H1 (cell line): Measurements from ENCODE around the gene GNB1. TPM values are rescaled to one million over a fixed set of nuclear protein-coding genes. Genes with fewer than 3 reads are reported as not detected.
A peak's percentile ranks its signal among the peaks of the same experiment; 100 is the strongest.

Experiments used
- CTCF ChIA-PET: fragments of 300-600 bp; sonication (Branson Sonifier 250); formaldehyde crosslinking; loops from one replicate; lab custom pipeline; 2021; ENCODE audit not compliant: partially characterized antibody; lab: Charles Lee
- POLR2A ChIA-PET: fragments of 300-600 bp; sonication (Branson Sonifier 250); formaldehyde crosslinking; loops from one replicate; lab custom pipeline; 2021; ENCODE audit warnings: inconsistent platforms; ENCODE audit not compliant: partially characterized antibody; lab: Charles Lee
- DNase-seq, 2 experiments: peaks; one replicate each; pipeline versions ENCODE4 v3.0.0 to v3.0.0-alpha.2; 2010 to 2022; ENCODE audit warnings: low spot score in 2 of 2, low read depth in 1 of 2, mixed read lengths in 1 of 2
- FAIRE-seq: peaks from 2 replicates; lab custom pipeline; 2011; peaks lifted over from hg19 to GRCh38; lab: Jason Lieb, UNC
- H2AFZ ChIP-seq: 2 replicates; pipeline ENCODE4 v1.8.1; 2012; ENCODE audit warnings: low read length, inconsistent platforms
- H2AK5ac ChIP-seq: 2 replicates; pipeline ENCODE4 v1.6.1; 2013; ENCODE audit warnings: low read depth, low read length
- H2BK120ac ChIP-seq: replicated peaks from 2 replicates; pipeline ENCODE3; 2013; ENCODE audit warnings: low read depth, low read length, inconsistent platforms
- H2BK12ac ChIP-seq: 2 replicates; pipeline ENCODE4 v1.6.1; 2013; ENCODE audit warnings: low read depth, low read length
- H2BK15ac ChIP-seq: 2 replicates; pipeline ENCODE4 v1.6.1; 2013; ENCODE audit warnings: low read length
- H2BK20ac ChIP-seq: 2 replicates; pipeline ENCODE4 v1.6.1; 2013; ENCODE audit warnings: low read length
- H2BK5ac ChIP-seq: 2 replicates; pipeline ENCODE4 v1.6.1; 2013; ENCODE audit warnings: low read depth, low read length
- H3K14ac ChIP-seq: 2 replicates; pipeline ENCODE4 v1.6.1; 2013; ENCODE audit warnings: inconsistent platforms; ENCODE audit not compliant: insufficient read length
- H3K18ac ChIP-seq: 2 replicates; pipeline ENCODE4 v1.6.1; 2013; ENCODE audit warnings: low read length; ENCODE audit errors: extremely low read depth
- H3K23ac ChIP-seq: 2 replicates; pipeline ENCODE4 v1.6.1; 2013; ENCODE audit warnings: inconsistent platforms; ENCODE audit not compliant: insufficient read length
- H3K23me2 ChIP-seq: 2 replicates; pipeline ENCODE4 v1.6.1; 2013; ENCODE audit warnings: low read depth, low read length
- H3K27ac ChIP-seq: 2 replicates; pipeline ENCODE4 v1.6.1; 2011; ENCODE audit warnings: low read depth, low read length, inconsistent platforms
- H3K27me3 ChIP-seq, 4 experiments: replicated peaks in 1 of 4; 1 replicate in 1 of 4; 2 replicates in 3 of 4; pipeline versions ENCODE4 v1.6.1 to v1.8.1; 2011 to 2013; ENCODE audit warnings: low read length in 3 of 4, mild to moderate bottlenecking in 3 of 4, inconsistent platforms in 2 of 4, mixed read lengths in 2 of 4, moderate library complexity in 1 of 4; ENCODE audit not compliant: control insufficient read depth in 3 of 4, insufficient read depth in 3 of 4; ENCODE audit errors: extremely low read depth in 1 of 4
- H3K36me3 ChIP-seq, 4 experiments: 2 replicates each; pipeline versions ENCODE4 v1.6.1 to v1.8.1; 2011 to 2013; ENCODE audit warnings: mild to moderate bottlenecking in 4 of 4, low read length in 3 of 4, moderate library complexity in 2 of 4, control low read depth in 1 of 4, inconsistent platforms in 1 of 4; ENCODE audit not compliant: insufficient read depth in 4 of 4, control insufficient read depth in 2 of 4
- H3K4ac ChIP-seq: replicated peaks from 2 replicates; pipeline ENCODE3; 2013; ENCODE audit warnings: low read length, low read depth, mixed read lengths, inconsistent platforms; ENCODE audit not compliant: insufficient read length
- H3K4me1 ChIP-seq, 4 experiments: replicated peaks in 1 of 4; 1 replicate in 1 of 4; 2 replicates in 3 of 4; pipeline versions ENCODE4 v1.6.1 to v1.8.1; 2011 to 2013; ENCODE audit warnings: low read length in 3 of 4, inconsistent platforms in 2 of 4, mixed read lengths in 1 of 4; ENCODE audit not compliant: insufficient read depth in 4 of 4, control insufficient read depth in 3 of 4
- H3K4me2 ChIP-seq, 2 experiments: 2 replicates each; pipeline versions ENCODE4 v1.6.1 to v1.8.1; 2011 to 2013; ENCODE audit warnings: low read depth in 2 of 2, low read length in 2 of 2, control low read depth in 1 of 2, inconsistent platforms in 1 of 2, mild to moderate bottlenecking in 1 of 2; ENCODE audit not compliant: insufficient read depth in 1 of 2
- H3K4me3 ChIP-seq, 4 experiments: fragments of 200-600, 300-600 bp in 1 of 4; sonication (generic), shearing (Covaris generic), sonication (Bioruptor Twin) in 1 of 4; 2 replicates each; pipeline versions ENCODE4 v1.5.1 to v1.8.1; 2011 to 2016; ENCODE audit warnings: low read length in 4 of 4, low read depth in 3 of 4, control low read depth in 2 of 4, inconsistent platforms in 2 of 4, mild to moderate bottlenecking in 2 of 4, mixed read lengths in 1 of 4, moderate library complexity in 1 of 4; ENCODE audit not compliant: insufficient read depth in 2 of 4; ENCODE audit errors: extremely low read depth in 1 of 4
- H3K56ac ChIP-seq: replicated peaks from 2 replicates; pipeline ENCODE3; 2013; ENCODE audit warnings: low read depth, mild to moderate bottlenecking, mixed read lengths, low read length, inconsistent platforms; ENCODE audit not compliant: insufficient read length
- H3K79me1 ChIP-seq: 2 replicates; pipeline ENCODE4 v1.6.1; 2013; ENCODE audit warnings: low read depth, low read length, control low read depth
- H3K79me2 ChIP-seq, 2 experiments: 2 replicates each; pipeline versions ENCODE4 v1.6.1 to v1.8.1; 2012 to 2013; ENCODE audit warnings: low read length in 2 of 2, mild to moderate bottlenecking in 2 of 2, inconsistent platforms in 1 of 2; ENCODE audit not compliant: insufficient read depth in 2 of 2, control insufficient read depth in 1 of 2
- H3K9ac ChIP-seq, 4 experiments: replicated peaks in 1 of 4; 1 replicate in 1 of 4; 2 replicates in 3 of 4; pipeline versions ENCODE4 v1.6.1 to v1.8.1; 2011 to 2013; ENCODE audit warnings: low read depth in 3 of 4, low read length in 3 of 4, control low read depth in 2 of 4, mild to moderate bottlenecking in 2 of 4, moderate library complexity in 2 of 4, inconsistent platforms in 1 of 4; ENCODE audit errors: extremely low read depth in 1 of 4
- H3K9me3 ChIP-seq, 2 experiments: 2 replicates each; pipeline versions ENCODE4 v1.6.1 to v1.8.1; 2012 to 2013; ENCODE audit warnings: mild to moderate bottlenecking in 2 of 2, moderate library complexity in 2 of 2, control low read depth in 1 of 2, inconsistent platforms in 1 of 2, low read depth in 1 of 2, low read length in 1 of 2, mixed read lengths in 1 of 2; ENCODE audit not compliant: insufficient read depth in 2 of 2
- H4K20me1 ChIP-seq, 2 experiments: replicated peaks in 1 of 2; 2 replicates each; pipeline versions ENCODE3 to v1.8.1; 2011 to 2013; ENCODE audit warnings: inconsistent platforms in 2 of 2, low read length in 2 of 2, mild to moderate bottlenecking in 1 of 2; ENCODE audit not compliant: insufficient read depth in 2 of 2, control insufficient read depth in 1 of 2
- H4K5ac ChIP-seq: 2 replicates; pipeline ENCODE4 v1.6.1; 2013; ENCODE audit warnings: low read length, low read depth, mixed read lengths, inconsistent platforms; ENCODE audit not compliant: insufficient read length
- H4K8ac ChIP-seq: 2 replicates; pipeline ENCODE4 v1.8.0; 2013; ENCODE audit warnings: mild to moderate bottlenecking, moderate library complexity, low read length, inconsistent platforms; ENCODE audit not compliant: insufficient read depth; ENCODE audit errors: extremely low read depth
- H4K91ac ChIP-seq: replicated peaks from 2 replicates; pipeline ENCODE3; 2013; ENCODE audit warnings: low read length, mixed read lengths, inconsistent platforms; ENCODE audit not compliant: insufficient read length
- CTBP2 ChIP-seq: IDR thresholded peaks from 2 replicates; pipeline ENCODE4 v1.7.0; 2011; ENCODE audit warnings: borderline replicate concordance, mild to moderate bottlenecking, moderate library complexity, mixed read lengths, low read length; ENCODE audit not compliant: insufficient read depth, insufficient read length
- RAD21 ChIP-seq, 2 experiments: IDR thresholded peaks in 1 of 2; conservative IDR thresholded peaks in 1 of 2; 2 replicates each; pipeline ENCODE4 v1.6.1; 2011; ENCODE audit warnings: low read depth in 2 of 2, low read length in 2 of 2, improper control_type of control experiment in 1 of 2, inconsistent platforms in 1 of 2, mild to moderate bottlenecking in 1 of 2, moderate library complexity in 1 of 2
- TAF7 ChIP-seq: optimal IDR thresholded peaks from 2 replicates; pipeline ENCODE3; 2011; ENCODE audit warnings: low read depth, mild to moderate bottlenecking, inconsistent platforms, low read length, moderate library complexity, borderline replicate concordance
- WGBS, 2 experiments: shearing (Covaris generic) in 1 of 2; methylation state at CpG; one replicate each; pipeline versions ENCODE4 v1.1.6 to v1.1.7; 2013 to 2015; ENCODE audit warnings: low lambda C conversion rate in 2 of 2, mixed read lengths in 2 of 2, inconsistent platforms in 1 of 2, low coverage in 1 of 2, missing lambda C conversion rate in 1 of 2; ENCODE audit not compliant: insufficient replicate concordance in 2 of 2, insufficient coverage in 1 of 2, insufficient read length in 1 of 2; ENCODE audit errors: extremely low coverage in 1 of 2, missing lambda C conversion rate in 1 of 2; 5-methylcytosine and 5-hydroxymethylcytosine counted together
- polyA plus RNA-seq, 7 experiments: library from polyadenylated mRNA; depleted of rRNA in 3 of 7; stranded (reverse) in 5 of 7; unstranded in 2 of 7; fragments of >200 nt in 5 of 7; fragments of 200-250 nt in 2 of 7; gene quantifications; 1 replicate in 5 of 7; 2 replicates in 1 of 7; 4 replicates in 1 of 7; pipeline versions ENCODE4 v1.2.1 to v1.2.3, GENCODE V29; 2011 to 2013; ENCODE audit warnings: missing spikeins in 2 of 7, mixed read lengths in 2 of 7
- total RNA-seq: library from RNA; stranded (reverse); fragmentation: NEBNext Ultra II Directional; extraction: Animal tissue kit (Norgen Biotek cat#: 25700); gene quantifications from 2 replicates; pipeline ENCODE4 v1.2.1, GENCODE V29; 2021

The GNB1 gene
- total and polyA plus RNA-seq, 2 of the 8 experiments (the other 6 are each of a cell fraction or from before 2014, with no cell fraction given) = 343 to 382 TPM

DNA sequence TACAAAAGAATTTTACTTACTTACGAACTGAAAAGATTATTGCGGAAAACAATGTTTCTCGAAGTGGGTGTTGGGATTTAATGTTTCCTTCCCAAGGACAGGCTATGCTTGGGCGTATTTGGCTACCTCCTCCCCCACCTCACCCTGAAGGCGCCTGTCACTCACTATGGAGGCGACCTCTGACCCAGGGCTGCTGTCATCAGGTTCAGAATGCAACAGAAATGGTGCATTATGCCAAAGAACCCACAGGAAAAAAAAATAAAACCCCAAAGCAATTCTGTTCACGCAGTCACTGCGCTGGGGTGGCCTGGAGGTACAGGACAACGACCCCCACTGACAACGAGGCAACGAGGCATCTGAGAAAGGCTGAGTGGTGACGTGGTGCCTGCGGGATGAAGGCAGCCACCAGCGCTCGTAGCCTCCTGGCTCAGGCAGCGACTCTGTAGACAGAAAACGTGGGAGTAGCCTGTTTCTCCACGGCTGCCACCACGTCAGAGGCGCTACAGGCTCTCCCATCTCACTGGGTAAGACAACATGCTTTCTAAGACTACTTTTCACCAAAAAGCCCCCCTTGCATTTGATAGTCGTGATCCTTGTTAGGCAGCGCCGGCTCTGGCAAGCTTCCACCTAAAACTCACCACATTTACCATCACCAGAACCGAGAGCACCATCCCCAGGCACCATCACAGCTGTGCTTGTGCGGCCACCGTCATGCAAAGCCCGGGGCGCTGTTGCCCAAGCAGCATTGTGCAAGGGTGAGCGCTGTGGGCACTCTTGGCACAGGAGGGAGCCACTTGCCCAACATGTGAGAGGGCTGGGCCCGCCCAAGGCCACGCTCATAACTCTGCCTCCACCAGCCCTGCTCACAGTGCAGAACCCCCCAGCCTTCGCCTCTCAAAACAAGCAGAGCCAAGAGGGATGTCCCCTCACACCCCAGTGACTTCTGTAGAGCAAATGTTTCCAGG is 126.9 kb downstream of the GNB1 start:
- H3K4me1 ChIP-seq = no peaks in the 10 kb centered on the region
- H2BK15ac ChIP-seq = no peak overlapping the region
- no peak overlapping the region for H3K23ac ChIP-seq
- H3K18ac ChIP-seq = no peak overlapping the region
- H3K79me1 ChIP-seq = peaks cover 23% of the 10 kb centered on the region
- no peak overlapping the region for H4K91ac ChIP-seq
- H3K56ac ChIP-seq = no peak overlapping the region
- peak overlapping the region; percentile 59; the same call in 1 of the 2 replicates for H4K8ac ChIP-seq
- ChIA-PET POLR2A (no interaction called here), CTCF (no interaction called here)
- no peak overlapping the region for H2BK120ac ChIP-seq
- H4K5ac ChIP-seq = no peak overlapping the region
- H3K4ac ChIP-seq = no peak overlapping the region
- no peak overlapping the region for H2BK12ac ChIP-seq
- H3K14ac ChIP-seq = no peak overlapping the region
- no peaks in the 10 kb centered on the region for H3K9me3 ChIP-seq
- no peak for DNase-seq
- H3K4me3 ChIP-seq = no peak overlapping the region
- 93% methylated on average over 32 of the region's 32 CpGs; no CpG with 5 or more reads in 1 of the 2 experiments for WGBS, 2 experiments
- no peak for FAIRE-seq
- no peak overlapping the region for H2BK20ac ChIP-seq
- H2BK5ac ChIP-seq = no peak overlapping the region
- no peaks in the 10 kb centered on the region for H3K23me2 ChIP-seq
- H4K20me1 ChIP-seq = peaks cover 17 to 28% of the 10 kb centered on the region in 2 experiments
- no peak overlapping the region for H3K9ac ChIP-seq
- H3K79me2 ChIP-seq = peaks cover 4 to 56% of the 10 kb centered on the region in 2 experiments; a peak in 3 of 4 replicates
- H3K36me3 ChIP-seq = peaks cover 10 to 45% (median 28%) of the 10 kb centered on the region in 4 experiments
- TF ChIP-seq RAD21 (IDR thresholded peaks at IDR 0.05 in 1 of 2, conservative IDR thresholded peaks at IDR 0.05 in 1 of 2; ENCODE audit: low read depth in 2 of 2, low read length in 2 of 2) (peak; percentile 11 to 14; a peak in 2 of 4 replicates), CTBP2 (no peak), TAF7 (no peak)
- H3K27ac ChIP-seq = no peak overlapping the region; the same call in 1 of the 2 replicates
- H2AK5ac ChIP-seq = no peak overlapping the region
- no peaks in the 10 kb centered on the region for H3K27me3 ChIP-seq
- no peak overlapping the region for H2AFZ ChIP-seq
- H3K4me2 ChIP-seq = no peak overlapping the region
